AG10803 (cell line): ENCODE results near the gene AQP12B.

Experiments used
- DNase-seq: peaks from one replicate; pipeline ENCODE4 v3.0.0; 2010; ENCODE audit warnings: low read depth
- H3K4me3 ChIP-seq: 2 replicates; pipeline ENCODE4 v1.5.1; 2011; ENCODE audit warnings: mild to moderate bottlenecking, low read length, control low read depth
- TF ChIP-seq, protein P1 (sequence below): conservative IDR thresholded peaks from 2 replicates; pipeline ENCODE4 v1.5.1; 2011; ENCODE audit warnings: mild to moderate bottlenecking, low read length, control low read depth, inconsistent platforms

AQP12B gene

DNA sequence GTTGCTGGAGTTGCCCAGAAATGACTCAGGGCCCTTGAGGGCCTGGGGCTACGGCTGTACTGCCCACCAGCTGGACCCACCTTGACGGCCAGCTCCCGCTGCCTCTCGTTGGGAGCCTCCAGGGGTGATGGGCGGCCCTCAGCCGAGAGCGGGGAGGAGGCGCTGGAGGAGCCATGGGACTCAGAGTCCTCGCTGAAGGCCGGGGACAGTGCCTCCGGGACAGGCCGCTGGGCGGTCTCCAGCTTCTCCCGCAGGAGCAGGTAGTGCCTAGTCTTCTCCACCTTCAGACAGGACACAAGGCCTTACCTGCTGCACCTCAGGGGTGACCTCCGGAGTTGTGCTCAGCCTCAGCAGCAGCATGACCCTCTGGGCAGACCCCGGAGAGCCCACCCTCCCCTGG is 39.7 kb upstream of the AQP12B start:
- DNase-seq, result no peak
- TF ChIP-seq, protein P1, sequence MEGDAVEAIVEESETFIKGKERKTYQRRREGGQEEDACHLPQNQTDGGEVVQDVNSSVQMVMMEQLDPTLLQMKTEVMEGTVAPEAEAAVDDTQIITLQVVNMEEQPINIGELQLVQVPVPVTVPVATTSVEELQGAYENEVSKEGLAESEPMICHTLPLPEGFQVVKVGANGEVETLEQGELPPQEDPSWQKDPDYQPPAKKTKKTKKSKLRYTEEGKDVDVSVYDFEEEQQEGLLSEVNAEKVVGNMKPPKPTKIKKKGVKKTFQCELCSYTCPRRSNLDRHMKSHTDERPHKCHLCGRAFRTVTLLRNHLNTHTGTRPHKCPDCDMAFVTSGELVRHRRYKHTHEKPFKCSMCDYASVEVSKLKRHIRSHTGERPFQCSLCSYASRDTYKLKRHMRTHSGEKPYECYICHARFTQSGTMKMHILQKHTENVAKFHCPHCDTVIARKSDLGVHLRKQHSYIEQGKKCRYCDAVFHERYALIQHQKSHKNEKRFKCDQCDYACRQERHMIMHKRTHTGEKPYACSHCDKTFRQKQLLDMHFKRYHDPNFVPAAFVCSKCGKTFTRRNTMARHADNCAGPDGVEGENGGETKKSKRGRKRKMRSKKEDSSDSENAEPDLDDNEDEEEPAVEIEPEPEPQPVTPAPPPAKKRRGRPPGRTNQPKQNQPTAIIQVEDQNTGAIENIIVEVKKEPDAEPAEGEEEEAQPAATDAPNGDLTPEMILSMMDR, result no peak
- no peak overlapping the region for H3K4me3 ChIP-seq

DNA sequence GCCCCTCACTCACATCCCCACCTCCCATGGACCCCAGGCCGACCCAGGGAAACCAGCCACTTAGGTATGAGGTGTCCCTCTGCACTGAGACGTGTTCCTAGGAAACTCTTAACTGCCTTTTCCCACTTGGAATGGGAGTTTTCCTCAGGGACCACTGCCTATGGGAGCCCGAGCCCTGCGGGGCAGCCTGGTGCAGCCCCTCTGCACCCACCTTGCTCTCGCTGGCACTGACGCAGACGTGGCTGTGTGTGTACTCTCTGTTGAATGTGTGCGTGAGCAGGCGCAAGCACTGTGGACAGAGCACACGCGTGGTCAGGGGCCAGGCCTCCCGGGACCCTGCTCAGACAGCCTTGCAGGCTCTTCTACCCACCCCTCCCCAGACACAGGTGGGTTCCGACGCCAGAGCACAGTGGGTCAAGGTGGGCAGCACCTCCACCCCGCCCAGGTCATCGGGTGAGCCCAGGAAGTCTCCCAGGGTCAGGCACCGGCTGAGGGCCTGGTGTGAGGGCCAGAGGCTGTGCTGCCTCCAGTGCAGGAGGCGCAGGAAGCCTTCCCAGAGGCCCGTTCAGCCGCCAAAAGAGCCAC is 39.0 kb upstream of the AQP12B start:
- no peak overlapping the region for H3K4me3 ChIP-seq
- DNase-seq, result no peak
- TF ChIP-seq, protein P1, result no peak

DNA sequence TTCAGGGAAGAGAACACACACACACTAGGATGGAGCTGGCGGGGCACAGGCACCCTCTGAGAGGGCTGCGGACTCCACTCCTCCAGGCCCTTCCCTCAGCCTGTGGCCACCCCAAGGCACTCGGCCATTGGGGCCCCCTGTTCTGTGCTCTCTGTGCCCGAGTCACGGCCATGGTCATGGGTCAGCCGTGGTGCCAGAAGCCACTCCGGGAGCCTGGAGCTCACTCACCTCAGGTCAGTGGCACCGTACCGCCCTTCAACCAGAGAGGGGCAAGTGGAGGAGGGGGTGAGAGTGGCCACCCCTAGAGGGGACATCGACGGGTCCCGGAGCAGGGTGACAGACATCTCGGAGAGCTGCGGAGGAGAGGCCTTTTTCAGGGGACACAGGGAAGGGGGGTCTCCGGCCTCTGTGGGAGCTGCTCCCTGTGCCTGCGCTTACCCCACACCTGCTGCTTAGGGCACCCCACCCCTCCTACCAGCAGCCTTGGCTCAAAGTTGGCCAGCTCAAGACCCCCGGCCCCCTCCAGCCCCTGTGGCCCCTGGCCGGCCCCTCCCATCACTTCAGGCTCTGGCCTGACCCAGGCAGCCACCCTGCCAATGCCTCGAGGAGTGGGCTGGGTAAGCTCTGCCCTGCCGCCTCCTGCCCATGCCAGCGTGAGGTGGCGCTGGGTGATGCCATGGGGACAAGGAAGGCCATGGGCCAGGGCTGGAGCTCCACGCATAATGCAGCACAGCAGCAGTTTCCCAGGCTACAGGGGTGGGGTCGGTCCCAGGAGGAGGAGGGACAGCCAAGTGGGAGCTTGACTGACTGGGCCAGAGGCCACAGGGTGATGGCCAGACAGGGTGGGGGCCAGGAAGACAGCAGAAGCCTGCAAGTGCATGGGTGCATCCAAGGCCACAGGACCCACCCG is 38.3 kb upstream of the AQP12B start:
- TF ChIP-seq, protein P1, result no peak
- no peak overlapping the region for H3K4me3 ChIP-seq
- no peak for DNase-seq

DNA sequence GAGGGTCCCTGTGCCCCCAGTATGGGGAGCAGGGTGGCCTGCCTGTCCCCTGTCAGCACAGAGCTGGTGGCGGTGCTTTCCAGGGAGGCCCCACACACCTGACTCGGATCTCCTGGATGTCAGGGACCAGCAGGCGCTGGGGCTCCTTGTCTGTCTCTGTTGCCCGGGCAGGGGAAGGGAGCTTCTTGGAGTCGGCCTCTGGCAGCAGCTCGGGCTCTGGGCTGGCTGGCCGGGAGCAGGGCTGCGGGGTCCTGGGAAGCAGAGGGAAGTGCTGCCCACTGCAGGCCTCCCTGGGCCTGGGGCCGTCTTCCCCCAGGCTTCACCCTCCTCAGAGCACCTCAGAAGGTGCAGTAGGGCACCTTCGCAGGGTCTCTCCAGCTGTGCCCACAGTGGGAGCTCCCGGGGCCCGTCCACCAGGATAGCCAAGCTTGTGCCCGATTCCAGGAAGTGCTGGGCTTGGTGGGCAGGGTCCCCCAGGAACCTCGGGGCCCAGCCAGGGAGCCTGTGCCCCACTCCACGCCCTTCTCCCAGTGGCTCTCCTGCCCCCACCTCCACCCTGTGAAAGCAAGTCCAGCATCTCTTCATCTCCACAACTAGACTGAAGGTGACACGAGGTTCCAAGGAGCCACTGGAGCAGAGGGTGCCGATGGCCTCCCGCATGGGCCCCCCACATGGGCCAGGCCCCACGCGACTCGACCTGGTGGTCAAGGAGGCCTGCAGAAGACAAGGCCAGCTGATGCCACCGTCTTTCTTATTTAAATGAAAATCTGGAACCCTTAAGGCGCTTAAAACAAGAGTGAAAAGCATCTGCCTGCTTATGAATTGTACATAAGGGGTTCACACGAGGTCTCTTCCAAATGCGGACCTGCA is 37.2 kb upstream of the AQP12B start:
- no peak overlapping the region for H3K4me3 ChIP-seq
- TF ChIP-seq, protein P1, result no peak
- DNase-seq, result no peak

DNA sequence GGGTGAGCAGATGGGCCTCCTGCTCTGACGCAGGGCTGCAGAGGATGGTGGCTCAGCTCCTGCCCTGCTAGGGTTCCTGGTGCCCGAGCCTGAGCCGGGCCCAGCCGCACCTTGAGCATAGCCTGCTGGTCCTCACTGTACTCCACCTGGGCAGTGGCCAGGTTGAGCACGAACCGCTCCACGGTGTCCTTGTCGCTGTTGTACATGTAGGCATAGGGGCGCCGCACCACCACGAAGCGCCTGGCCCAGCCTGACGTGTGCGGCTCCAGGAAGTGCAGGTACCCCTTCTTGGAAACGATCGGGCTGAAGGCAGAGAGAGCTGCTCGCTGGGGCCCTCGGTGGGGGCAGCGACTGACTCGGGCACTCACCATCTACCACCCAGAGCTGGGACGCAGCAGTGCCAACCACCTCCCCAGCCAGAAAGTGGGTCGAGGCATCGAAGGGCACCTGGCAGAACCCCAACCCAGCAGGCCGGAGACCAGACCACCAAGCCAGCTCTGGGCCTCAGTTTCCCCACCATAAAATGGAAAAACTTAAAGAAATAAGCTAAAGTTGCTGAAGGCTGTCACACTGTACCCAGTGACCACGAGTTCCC is 36.3 kb upstream of the AQP12B start:
- TF ChIP-seq, protein P1, result no peak
- no peak for DNase-seq
- H3K4me3 ChIP-seq, result no peak overlapping the region

DNA sequence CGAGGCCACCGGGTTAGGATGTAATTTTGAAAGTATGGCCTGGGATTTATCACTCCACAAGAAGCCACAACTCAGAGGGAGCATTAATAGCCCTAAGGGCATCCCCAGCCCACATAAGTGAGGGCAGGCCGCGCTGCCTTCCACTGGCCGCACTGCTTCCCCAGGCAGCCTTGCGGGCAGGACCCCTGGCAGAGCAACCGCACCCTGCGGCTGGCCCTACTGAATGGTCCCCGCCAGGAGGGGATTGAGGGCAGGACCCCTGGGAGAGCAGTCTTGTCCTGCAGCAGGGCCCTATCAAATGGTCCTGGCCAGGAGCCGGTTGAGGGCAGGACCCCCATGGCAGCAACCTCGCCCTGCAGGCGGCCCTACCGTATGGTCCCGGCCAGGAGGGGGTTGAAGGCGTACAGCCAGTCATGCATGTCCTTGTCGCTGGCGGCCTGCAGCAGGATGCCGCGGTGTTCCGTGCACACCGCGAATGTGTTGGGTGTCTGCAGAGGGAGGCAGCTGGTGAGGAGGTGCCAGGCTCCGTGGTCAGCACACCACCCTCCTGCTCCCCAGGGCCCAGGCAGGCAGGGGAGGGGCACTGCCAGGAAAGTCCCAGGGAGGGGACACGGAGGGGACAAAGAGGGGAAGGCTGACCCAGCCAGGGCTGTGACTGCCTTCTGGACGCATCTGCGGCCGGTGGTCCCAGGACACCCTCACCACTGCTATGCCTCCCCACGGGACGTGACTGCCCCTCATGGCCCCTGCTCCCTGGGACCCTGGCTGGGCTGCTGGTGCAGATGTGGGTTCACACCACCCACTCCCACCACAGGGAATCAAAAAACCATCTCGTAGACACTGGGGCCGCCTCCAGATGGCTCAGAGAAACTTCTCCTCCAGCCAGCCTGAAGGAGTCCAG is 35.2 kb upstream of the AQP12B start:
- no peak overlapping the region for H3K4me3 ChIP-seq
- no peak for DNase-seq
- TF ChIP-seq, protein P1, result no peak
